ENCODE data around the gene MEGF10. TPM values are rescaled to one million over a fixed set of nuclear protein-coding genes. Genes with fewer than 3 reads are reported as not detected.

MEGF10 gene
- total RNA-seq, 2 experiments from 2014 or later = not detected

DNA sequence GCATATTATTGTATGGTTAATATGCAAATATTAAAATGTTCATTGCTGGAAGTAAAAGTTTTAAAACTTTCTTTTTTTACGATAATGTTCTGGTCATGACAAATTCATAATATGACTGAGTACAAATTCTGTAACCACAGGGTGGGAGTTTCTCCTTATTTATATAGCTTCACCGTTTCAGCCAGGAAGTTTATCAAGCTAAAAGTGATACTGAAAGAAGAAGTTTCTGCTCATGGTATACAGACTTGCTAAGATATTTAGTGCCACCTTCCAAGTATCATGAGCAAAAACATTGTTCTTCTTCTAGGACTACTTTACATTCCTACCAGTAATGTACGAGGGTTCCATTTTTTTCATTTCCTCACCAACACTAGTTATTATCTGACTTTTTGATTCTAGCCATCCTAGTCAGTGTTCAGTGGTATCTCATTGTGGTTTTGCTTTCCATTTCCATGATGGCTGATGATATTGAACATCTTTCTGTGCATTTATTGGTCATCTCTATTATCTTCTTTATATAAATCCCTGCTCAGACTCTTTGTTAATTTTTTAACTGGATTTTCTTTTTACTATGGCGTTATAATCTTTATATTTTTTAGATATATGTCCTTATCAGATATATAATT, 132.7 kb downstream of the MEGF10 start:
- H3K27me3 Mint-ChIP-seq (ENCODE audit: low read depth) = peaks cover 3% of the 10 kb centered on the region
- ChIA-PET CTCF (no interaction called here), POLR2A (no interaction called here)
- H3K4me3 Mint-ChIP-seq = no peak overlapping the region
- no peaks in the 10 kb centered on the region for H3K4me1 Mint-ChIP-seq (ENCODE audit: low read depth)
- DNase-seq (no peak), ATAC-seq (no peak)
- H3K9me3 Mint-ChIP-seq (ENCODE audit: insufficient read depth) = no peaks in the 10 kb centered on the region
- H3K36me3 Mint-ChIP-seq (ENCODE audit: low read depth) = no peaks in the 10 kb centered on the region
- no peak overlapping the region for H3K27ac Mint-ChIP-seq

- no peaks in the 10 kb centered on the region for H3K36me3 Mint-ChIP-seq (ENCODE audit: low read depth)
- no peaks in the 10 kb centered on the region for H3K9me3 Mint-ChIP-seq (ENCODE audit: insufficient read depth)
- ChIA-PET POLR2A (no interaction called here), CTCF (no interaction called here)
- no peak for DNase-seq
- H3K4me3 Mint-ChIP-seq = no peak overlapping the region
- no peak for ATAC-seq
- no peaks in the 10 kb centered on the region for H3K4me1 Mint-ChIP-seq (ENCODE audit: low read depth)
- H3K27ac Mint-ChIP-seq = no peak overlapping the region
- H3K27me3 Mint-ChIP-seq (ENCODE audit: low read depth) = peaks cover 3% of the 10 kb centered on the region
Measured at GRCh38 chr5:127425037-127425436, 134.4 kb downstream of the MEGF10 start.

DNA sequence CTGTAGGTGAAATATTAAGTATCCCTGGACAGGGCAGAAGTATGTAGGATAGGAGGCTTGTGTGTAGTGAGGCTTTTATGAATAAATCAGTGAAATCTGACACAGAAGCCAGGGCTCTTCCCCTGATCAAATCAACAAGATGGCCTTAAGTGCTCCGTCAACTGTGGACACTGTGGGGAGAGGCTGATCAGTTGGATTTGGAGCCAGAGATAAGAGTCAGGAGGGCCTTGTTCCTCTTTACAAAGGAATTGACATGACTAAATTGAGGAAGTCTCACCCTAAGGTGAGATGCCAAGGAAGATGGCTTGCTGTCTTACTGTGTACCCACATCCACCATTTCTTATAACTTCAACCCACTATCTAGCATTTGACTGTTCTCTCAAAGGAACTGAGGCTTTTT, 135.3 kb downstream of the MEGF10 start:
- no peaks in the 10 kb centered on the region for H3K4me1 Mint-ChIP-seq (ENCODE audit: low read depth)
- ChIA-PET CTCF (no interaction called here), POLR2A (no interaction called here)
- H3K36me3 Mint-ChIP-seq (ENCODE audit: low read depth) = no peaks in the 10 kb centered on the region
- DNase-seq (no peak), ATAC-seq (no peak)
- H3K4me3 Mint-ChIP-seq = no peak overlapping the region
- peaks cover 3% of the 10 kb centered on the region for H3K27me3 Mint-ChIP-seq (ENCODE audit: low read depth)
- H3K27ac Mint-ChIP-seq = no peak overlapping the region
- no peaks in the 10 kb centered on the region for H3K9me3 Mint-ChIP-seq (ENCODE audit: insufficient read depth)

- ChIA-PET POLR2A (no interaction called here), CTCF (no interaction called here)
- H3K27ac Mint-ChIP-seq = no peak overlapping the region
- DNase-seq (no peak), ATAC-seq (no peak)
- no peaks in the 10 kb centered on the region for H3K4me1 Mint-ChIP-seq (ENCODE audit: low read depth)
- no peaks in the 10 kb centered on the region for H3K36me3 Mint-ChIP-seq (ENCODE audit: low read depth)
- peaks cover 3% of the 10 kb centered on the region for H3K27me3 Mint-ChIP-seq (ENCODE audit: low read depth)
- no peak overlapping the region for H3K4me3 Mint-ChIP-seq
- H3K9me3 Mint-ChIP-seq (ENCODE audit: insufficient read depth) = no peaks in the 10 kb centered on the region
Measured at GRCh38 chr5:127426661-127427060, 136.1 kb downstream of the MEGF10 start.

DNA sequence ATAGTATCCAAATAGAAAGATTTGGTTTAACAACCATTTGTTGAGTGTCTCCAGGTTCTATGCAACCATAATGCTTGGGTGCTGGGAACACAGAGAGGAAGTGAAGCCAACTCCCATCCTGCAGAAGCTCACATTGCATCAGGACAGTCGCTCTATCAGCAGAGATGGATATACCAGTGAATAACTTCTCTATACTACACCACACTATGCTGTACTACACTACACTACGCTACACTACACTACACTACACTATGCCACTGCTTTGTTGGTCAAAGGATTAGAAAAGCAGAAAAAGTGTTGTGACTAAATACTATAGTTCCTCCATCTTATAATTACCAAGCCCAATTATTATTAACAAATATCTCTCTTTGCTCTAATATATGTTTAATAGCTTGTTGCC, 137.7 kb downstream of the MEGF10 start:
- POLR2A ChIA-PET = no interaction called here
- CTCF ChIA-PET = no interaction called here
- no peaks in the 10 kb centered on the region for H3K9me3 Mint-ChIP-seq (ENCODE audit: insufficient read depth)
- H3K4me1 Mint-ChIP-seq (ENCODE audit: low read depth) = no peaks in the 10 kb centered on the region
- peaks cover 5% of the 10 kb centered on the region for H3K27me3 Mint-ChIP-seq (ENCODE audit: low read depth)
- no peak for DNase-seq
- ATAC-seq = no peak
- H3K4me3 Mint-ChIP-seq = no peak overlapping the region
- H3K36me3 Mint-ChIP-seq (ENCODE audit: low read depth) = no peaks in the 10 kb centered on the region
- H3K27ac Mint-ChIP-seq = no peak overlapping the region

GRCh38 chr5:127428748-127429147, 138.2 kb downstream of the MEGF10 start:
- H3K4me1 Mint-ChIP-seq (ENCODE audit: low read depth) = no peaks in the 10 kb centered on the region
- CTCF ChIA-PET = no interaction called here
- ATAC-seq (no peak), DNase-seq (no peak)
- H3K9me3 Mint-ChIP-seq (ENCODE audit: insufficient read depth) = no peaks in the 10 kb centered on the region
- no peak overlapping the region for H3K4me3 Mint-ChIP-seq
- no peaks in the 10 kb centered on the region for H3K36me3 Mint-ChIP-seq (ENCODE audit: low read depth)
- no peak overlapping the region for H3K27ac Mint-ChIP-seq
- POLR2A ChIA-PET = no interaction called here
- peaks cover 5% of the 10 kb centered on the region for H3K27me3 Mint-ChIP-seq (ENCODE audit: low read depth)

- Mint-ChIP-seq H3K4me1 (ENCODE audit: low read depth) (no peaks in the 10 kb centered on the region), H3K27me3 (ENCODE audit: low read depth) (peaks cover 6% of the 10 kb centered on the region), H3K36me3 (ENCODE audit: low read depth) (no peaks in the 10 kb centered on the region), H3K9me3 (ENCODE audit: insufficient read depth) (no peaks in the 10 kb centered on the region), H3K27ac (no peak overlapping the region), H3K4me3 (no peak overlapping the region)
- no peak for ATAC-seq
- no peak for DNase-seq
- POLR2A ChIA-PET = no interaction called here
- CTCF ChIA-PET = no interaction called here
Measured at GRCh38 chr5:127429928-127430327, 139.3 kb downstream of the MEGF10 start.

DNA sequence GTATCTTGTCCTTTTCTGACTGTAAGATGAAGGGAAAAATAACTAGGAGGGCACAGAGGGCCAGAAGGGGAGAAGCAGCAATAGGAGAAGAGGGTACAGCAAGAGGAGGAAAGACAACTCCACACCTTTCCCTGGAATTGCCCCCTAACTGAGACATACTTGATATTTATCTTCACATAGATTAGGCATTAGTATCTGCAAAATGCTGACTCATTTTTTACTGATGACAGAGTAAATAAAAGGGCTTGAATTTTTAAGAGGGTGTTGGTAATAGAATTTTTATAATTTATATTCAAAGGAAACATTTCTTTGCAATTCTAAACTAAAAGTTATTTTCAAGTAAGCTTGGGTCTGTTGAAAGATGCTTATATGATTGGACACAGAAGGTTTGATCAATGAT, 140.0 kb downstream of the MEGF10 start:
- POLR2A ChIA-PET = no interaction called here
- CTCF ChIA-PET = no interaction called here
- Mint-ChIP-seq H3K36me3 (ENCODE audit: low read depth) (no peaks in the 10 kb centered on the region), H3K9me3 (ENCODE audit: insufficient read depth) (no peaks in the 10 kb centered on the region), H3K4me1 (ENCODE audit: low read depth) (no peaks in the 10 kb centered on the region), H3K27ac (no peak overlapping the region), H3K4me3 (no peak overlapping the region), H3K27me3 (ENCODE audit: low read depth) (peaks cover 9% of the 10 kb centered on the region)
- DNase-seq = no peak
- no peak for ATAC-seq

DNA sequence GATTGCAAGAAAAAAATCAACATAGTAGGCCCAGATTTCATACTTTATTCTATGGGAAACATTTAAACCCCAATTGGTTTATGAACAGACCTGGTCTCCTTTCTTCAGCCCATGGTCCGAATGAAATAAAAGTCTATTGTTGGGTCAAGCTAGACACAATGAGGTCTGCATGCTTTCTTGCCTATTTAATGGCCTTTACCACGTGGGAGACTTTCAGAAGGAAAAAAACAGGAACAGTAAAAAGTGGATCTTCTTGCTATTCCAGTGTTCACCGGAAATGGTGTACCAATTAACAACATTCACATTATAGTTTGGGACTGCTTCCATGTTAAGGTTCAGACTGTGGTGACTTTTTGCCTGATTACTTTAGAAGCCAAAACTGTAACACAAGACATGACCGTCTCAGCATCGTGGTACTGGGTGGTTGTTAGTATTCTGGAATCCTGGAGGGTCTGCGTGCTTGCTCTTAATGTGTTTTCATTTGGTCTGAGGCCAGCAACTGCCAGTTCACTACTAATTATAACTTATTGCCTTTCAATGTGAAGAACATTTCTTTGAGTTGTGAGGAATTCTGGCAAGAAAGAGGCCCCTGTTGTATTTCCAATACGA, 141.5 kb downstream of the MEGF10 start:
- ChIA-PET CTCF (no interaction called here), POLR2A (no interaction called here)
- Mint-ChIP-seq H3K4me1 (ENCODE audit: low read depth) (no peaks in the 10 kb centered on the region), H3K27ac (no peak overlapping the region), H3K9me3 (ENCODE audit: insufficient read depth) (no peaks in the 10 kb centered on the region), H3K36me3 (ENCODE audit: low read depth) (no peaks in the 10 kb centered on the region), H3K27me3 (ENCODE audit: low read depth) (peaks cover 12% of the 10 kb centered on the region), H3K4me3 (no peak overlapping the region)
- ATAC-seq (no peak), DNase-seq (no peak)

DNA sequence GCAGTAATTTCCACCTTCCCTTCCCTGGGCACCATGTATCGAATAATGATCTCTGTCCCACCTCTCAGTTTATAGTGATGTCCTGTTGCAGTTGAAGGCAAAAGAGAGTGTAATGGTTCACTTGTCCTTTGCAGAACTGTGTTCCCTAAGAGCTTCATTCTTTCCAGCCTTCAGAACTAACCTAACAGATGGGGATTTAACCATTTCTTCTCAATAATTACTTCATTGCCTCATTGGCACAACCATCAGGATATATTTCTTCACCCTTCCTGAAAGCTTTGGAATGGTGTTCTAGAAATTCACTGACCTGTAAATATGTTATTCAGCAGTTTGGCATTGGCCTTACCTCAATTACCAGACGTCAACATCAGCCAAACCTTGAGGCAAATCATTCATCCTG, 142.9 kb downstream of the MEGF10 start:
- CTCF ChIA-PET = no interaction called here
- ATAC-seq = no peak
- no peak for DNase-seq
- Mint-ChIP-seq H3K9me3 (ENCODE audit: insufficient read depth) (no peaks in the 10 kb centered on the region), H3K4me3 (no peak overlapping the region), H3K36me3 (ENCODE audit: low read depth) (no peaks in the 10 kb centered on the region), H3K27me3 (ENCODE audit: low read depth) (peaks cover 9% of the 10 kb centered on the region), H3K4me1 (ENCODE audit: low read depth) (no peaks in the 10 kb centered on the region), H3K27ac (no peak overlapping the region)
- POLR2A ChIA-PET = no interaction called here

GRCh38 chr5:127434588-127434987, 144.0 kb downstream of the MEGF10 start:
- CTCF ChIA-PET = no interaction called here
- ATAC-seq (no peak), DNase-seq (no peak)
- Mint-ChIP-seq H3K9me3 (ENCODE audit: insufficient read depth) (no peaks in the 10 kb centered on the region), H3K4me1 (ENCODE audit: low read depth) (no peaks in the 10 kb centered on the region), H3K27me3 (ENCODE audit: low read depth) (peaks cover 9% of the 10 kb centered on the region), H3K27ac (no peak overlapping the region), H3K4me3 (no peak overlapping the region), H3K36me3 (ENCODE audit: low read depth) (no peaks in the 10 kb centered on the region)
- POLR2A ChIA-PET = no interaction called here

GRCh38 chr5:127435821-127436220, 145.2 kb downstream of the MEGF10 start:
- Mint-ChIP-seq H3K9me3 (ENCODE audit: insufficient read depth) (no peaks in the 10 kb centered on the region), H3K4me1 (ENCODE audit: low read depth) (no peaks in the 10 kb centered on the region)
- CTCF ChIA-PET = interaction anchor here (1.1 kb wide), 1 partner anchor 55 kb away, joined by 3 read pairs; no protein-coding TSS in a partner anchor

GRCh38 chr5:127439644-127440043, 149.0 kb downstream of the MEGF10 start:
- H3K36me3 Mint-ChIP-seq (ENCODE audit: low read depth) = no peaks in the 10 kb centered on the region
- POLR2A ChIA-PET = no interaction called here
- no peaks in the 10 kb centered on the region for H3K4me1 Mint-ChIP-seq (ENCODE audit: low read depth)
- CTCF ChIA-PET = no interaction called here
- peaks cover 12% of the 10 kb centered on the region for H3K27me3 Mint-ChIP-seq (ENCODE audit: low read depth)
- no peak overlapping the region for H3K27ac Mint-ChIP-seq
- DNase-seq (no peak), ATAC-seq (no peak)
- H3K4me3 Mint-ChIP-seq = no peak overlapping the region
- H3K9me3 Mint-ChIP-seq (ENCODE audit: insufficient read depth) = no peaks in the 10 kb centered on the region

More at GRCh38 chr5:127435821-127436220, 145.2 kb downstream of the MEGF10 start:
- Mint-ChIP-seq H3K27me3 (ENCODE audit: low read depth) (peaks cover 9% of the 10 kb centered on the region), H3K4me3 (no peak overlapping the region), H3K36me3 (ENCODE audit: low read depth) (no peaks in the 10 kb centered on the region), H3K27ac (no peak overlapping the region)
- POLR2A ChIA-PET = no interaction called here
- ATAC-seq = no peak
- no peak for DNase-seq
